ENCODE measurements around the gene PCDH9.
"Not testable (repeated sequence)": the region's sequence is repeated elsewhere in the genome, so short reads cannot be mapped to it uniquely, and the experiment has no call there.

Gene PCDH9

DNA sequence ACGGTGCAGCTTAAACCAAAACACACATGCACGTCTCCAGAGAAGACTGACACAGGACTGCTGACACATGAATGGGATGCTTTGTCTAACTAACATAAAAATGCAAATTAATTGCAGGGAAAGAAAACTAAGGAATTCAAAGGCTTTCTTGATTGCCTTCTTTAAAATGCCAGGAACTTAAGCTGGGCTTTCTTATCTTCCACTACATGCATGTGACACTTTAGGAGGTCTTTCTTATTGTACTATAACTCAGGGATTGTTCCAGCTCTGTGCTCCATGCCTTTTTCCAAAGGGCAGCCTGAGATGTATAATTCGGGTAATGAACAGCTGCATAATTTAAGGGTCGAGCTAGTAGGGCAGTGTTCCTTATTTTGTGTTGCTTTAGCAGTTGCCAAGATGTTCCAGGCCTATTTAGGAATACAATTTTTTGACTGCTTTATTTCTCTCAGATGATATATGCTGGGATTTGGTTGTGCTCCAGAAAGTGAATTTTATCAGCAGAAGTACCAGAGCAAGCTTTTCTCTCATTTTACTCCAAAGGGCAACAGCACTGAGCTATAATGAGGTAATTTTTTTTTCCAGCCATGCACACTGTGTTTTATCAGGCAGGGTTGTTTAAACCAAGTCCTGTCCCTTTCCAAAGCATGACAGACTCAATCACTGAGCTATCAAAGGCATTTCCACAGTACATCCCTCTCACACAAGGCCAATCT is 885.2 kb downstream of the PCDH9 start:
- DNase-seq (ENCODE audit: low read depth in 2 of 2) = no peak

DNA sequence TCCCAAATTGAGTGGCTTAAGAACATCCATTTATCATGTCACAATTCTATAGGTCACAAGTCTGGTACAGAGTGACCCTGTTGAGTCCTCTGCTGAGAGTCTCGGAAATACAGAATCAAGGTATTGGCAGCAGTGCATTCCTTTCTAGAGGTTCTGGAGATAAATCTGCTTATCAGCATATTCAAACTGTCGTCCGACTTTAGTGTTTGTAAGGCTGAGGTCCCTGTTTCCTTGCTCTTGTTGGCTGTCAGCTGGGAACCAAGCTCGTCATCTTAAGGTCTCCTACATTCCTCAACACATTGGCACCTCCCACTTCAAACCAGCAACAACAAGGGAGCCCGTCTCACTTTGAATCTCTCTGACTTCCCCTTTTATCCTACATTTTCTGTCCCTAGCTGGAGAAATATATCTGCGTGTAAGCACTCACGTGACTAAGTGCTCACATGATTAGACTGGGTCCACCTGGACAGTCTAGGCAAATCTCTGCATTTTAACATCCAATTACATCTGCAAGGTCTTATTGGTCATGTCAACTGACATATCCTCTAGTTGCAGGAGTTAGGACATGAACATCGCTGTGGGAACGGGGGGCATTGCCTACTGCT is 886.8 kb downstream of the PCDH9 start:
- DNase-seq (ENCODE audit: low read depth in 2 of 2) = no peak

DNA sequence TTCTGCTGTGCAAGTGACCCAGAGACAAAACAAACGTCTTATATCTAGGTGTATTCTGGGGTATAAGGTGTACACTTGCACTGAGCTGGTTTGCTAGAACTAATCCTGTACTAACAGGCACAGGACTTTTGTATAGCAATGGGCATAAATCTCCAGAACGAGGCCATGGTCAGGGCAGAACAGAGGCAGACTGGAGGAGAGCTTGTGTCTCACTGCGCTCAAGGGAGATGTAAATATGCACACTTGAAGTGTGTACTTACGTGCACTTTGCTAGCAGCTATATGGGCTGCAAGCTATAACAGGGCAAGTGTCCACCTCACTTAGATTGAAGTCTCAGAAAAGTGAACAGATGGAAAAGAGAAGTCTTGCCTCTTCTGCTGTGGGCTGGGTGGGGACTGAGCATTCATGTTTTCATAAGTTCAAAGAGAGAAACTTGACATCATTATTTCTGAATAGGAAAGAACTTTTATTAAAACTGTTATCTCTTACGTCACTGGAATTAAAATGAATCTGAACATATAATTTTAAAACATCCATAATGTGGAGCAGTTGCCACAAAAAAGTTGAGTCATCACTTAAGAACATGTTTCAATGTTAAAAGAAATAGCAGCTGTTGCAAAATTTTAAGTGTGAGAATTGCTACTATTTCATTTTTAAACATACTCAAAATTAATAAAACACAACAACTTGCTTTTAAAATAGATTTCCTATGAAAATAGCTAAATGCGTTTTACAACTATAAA is 888.3 kb downstream of the PCDH9 start:
- DNase-seq (ENCODE audit: low read depth in 2 of 2) = no peak

DNA sequence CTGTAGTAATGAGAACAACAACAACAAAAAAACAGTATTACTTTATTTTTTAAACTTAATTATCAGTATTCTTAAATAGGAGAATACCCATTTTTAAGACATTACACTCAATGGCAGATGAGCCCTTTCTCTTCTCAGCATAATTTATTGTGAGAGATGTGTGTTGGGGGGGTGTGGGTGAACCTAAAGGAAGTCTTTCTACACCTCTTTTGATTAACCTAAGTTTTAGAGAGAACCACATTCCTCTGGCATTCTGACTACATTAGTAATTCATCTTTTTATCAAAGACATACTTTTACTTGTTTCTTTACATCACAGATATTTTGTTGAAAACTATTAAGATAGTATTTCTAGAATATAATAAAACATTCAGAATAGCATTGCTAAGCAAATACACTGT is 890.9 kb downstream of the PCDH9 start:
- DNase-seq (ENCODE audit: low read depth in 2 of 2) = no peak

DNA sequence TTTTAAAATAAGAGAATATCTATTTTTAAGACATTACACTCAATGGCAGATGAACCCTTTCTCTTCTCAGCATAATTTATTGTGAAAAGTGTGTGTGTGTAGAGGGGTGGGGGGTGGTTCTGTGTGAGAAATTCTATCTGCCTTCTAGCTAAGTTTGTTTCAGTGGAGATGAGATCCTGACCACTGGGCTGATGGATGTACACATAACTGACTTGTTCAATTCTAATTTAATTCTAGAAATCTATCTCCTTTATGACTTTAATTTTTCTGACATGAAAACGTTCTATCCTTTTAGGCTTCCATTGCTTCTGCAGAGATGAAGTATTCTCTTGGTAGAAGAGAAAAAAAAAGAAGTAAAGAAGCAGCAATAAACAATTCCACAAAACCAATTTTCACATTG is 891.6 kb downstream of the PCDH9 start:
- no peak for DNase-seq (ENCODE audit: low read depth in 2 of 2)

DNA sequence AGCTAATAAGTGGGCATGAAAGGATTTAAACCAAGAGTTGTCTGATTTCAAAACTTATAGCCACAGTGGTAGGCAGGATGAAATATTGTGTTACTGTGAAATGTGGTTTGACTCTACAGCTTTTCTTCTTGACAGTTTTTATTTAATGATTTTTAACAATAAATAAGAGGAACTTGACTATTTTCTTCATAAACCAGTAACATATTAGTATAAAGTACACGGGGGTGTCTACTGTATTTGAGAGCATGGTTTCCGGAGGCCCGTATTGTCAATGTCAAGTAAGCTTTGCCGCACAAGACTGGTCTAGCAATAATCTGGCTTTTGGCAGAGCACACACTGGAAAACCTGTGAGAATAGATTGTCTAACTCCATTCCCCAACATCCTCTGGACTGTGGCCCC is 894.5 kb downstream of the PCDH9 start:
- DNase-seq (ENCODE audit: low read depth in 2 of 2) = no peak

DNA sequence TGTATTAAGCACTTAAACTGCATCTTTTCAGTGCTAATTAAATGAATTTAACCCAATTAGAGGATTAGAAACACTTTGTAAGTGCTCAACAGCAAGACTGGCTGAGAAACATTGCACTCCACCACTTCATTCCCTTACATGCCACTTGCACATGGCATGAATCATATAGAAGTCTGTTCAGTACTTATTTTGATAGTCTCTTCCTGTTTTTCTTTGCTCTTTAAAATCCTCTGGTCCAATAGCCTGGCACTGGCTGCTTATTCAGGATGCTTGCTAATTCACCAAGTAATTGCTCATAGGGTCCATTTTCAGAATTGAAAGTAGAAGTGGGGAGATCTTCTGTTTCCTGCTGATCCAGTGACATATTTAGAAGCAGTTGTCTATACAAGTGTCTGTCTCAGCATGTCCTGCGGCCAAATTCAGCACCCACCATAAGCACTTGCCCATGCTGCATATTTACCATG is 900.1 kb downstream of the PCDH9 start:
- DNase-seq (ENCODE audit: low read depth in 2 of 2) = no peak

DNA sequence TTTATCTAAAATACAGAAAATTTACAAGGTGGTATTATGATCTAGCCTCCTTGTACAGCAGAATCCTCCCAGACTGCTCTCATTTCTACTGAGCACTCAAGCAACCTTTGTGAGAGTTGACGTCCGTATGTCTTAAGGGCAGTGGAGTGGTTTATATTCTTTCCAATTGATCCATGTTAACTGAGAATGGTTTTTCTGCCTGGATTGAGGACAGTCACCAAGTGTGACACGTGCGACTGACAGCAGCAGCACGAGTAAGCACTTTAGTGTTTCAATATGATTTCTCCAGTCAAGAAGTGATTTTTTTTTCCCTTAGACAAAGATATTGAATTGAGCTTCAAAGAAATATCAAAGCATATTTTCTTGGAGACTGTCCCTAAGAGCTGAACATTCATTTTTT is 901.7 kb downstream of the PCDH9 start:
- no peak for DNase-seq (ENCODE audit: low read depth in 2 of 2)

DNA sequence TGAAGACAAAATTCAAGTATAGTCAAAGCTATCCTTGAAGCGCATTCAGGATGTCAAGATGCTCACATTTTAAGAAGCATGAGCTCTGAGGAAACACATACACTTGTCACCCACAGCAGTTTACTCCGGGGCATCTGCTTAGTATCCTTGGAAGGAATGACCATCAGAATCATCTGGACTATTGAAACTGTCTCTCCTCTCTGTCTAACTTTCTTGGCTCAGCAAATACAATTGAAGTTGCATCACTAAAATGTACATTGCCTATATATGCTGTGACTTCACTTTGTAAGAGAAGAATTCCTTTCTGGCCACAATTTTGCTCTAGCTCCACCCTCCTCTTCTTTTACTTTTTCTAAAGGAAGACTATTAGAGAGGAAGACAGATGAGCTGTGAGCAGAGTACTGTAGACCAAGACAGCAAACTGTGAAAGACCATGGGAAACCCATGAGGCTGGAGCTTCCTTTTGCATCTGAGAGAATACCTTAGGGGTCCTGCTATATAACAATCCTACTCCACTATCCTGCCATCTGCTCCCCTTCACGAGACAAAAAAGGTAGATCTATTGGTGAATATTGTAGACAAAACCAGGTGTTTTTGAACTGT is 906.3 kb downstream of the PCDH9 start:
- no peak for DNase-seq (ENCODE audit: low read depth in 2 of 2)

DNA sequence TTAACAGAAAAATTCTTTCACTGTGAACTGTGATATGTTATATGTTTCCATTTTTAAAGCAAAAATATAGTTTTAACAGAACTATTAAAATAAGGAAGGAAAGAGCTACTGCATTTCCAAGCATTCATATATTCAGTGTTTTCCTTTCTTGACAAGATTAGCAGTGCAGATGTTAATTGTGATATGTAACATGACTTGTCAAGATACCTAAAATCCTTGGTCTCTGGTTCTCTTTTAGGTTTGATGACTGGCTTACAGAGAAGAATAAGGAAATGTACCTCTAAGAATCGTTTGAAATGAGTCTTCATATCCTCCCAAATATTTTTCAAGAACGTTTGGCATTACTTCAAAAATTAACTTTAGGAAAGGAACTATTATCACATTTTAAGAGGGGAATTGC is 907.2 kb downstream of the PCDH9 start:
- no peak for DNase-seq (ENCODE audit: low read depth in 2 of 2)

DNA sequence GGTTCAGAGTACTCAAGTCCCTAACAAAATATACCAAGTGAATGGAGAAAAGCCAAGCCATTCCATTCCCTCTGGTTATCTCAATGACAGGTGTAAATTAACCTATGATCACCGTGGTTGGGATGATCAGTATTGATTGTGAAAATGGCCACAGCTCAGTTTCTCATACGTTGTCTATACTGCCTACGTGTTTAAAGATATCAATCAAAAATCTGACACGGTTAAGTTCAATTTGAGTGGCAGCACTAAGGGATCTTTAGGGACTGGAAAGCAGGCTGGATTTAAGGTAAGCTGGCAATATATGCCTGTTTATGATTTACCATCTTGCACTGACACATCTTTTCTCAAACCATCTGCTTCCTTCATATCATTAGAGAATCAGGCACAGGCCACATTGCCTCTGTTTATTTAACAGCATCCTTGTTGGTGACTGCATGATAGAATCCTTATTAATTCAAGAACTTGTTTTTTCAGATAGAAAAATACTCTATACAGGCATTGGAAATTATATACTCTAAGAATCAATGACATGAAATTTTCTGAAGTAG is 907.9 kb downstream of the PCDH9 start:
- DNase-seq (ENCODE audit: low read depth in 2 of 2) = no peak

DNA sequence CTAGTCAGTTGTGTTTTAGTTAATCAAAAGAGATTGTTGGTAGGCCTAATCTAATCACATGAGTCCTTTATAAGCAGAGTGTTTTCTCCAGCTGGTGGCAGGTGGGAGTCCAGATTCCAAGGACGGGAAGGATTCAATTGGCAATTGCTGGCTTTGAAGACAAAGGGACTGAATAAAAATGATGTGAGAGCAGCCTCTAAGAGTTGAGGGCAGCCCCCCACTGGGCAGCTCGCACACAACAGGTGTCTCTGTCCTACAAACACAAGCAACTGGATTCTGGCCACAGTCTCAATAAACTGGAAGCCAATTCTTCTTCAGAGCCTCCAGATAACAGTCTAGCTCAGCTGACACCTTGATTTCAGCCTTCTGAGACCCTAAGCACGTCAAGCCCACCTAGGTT is 915.2 kb downstream of the PCDH9 start:
- no peak for DNase-seq (ENCODE audit: low read depth in 2 of 2)

DNA sequence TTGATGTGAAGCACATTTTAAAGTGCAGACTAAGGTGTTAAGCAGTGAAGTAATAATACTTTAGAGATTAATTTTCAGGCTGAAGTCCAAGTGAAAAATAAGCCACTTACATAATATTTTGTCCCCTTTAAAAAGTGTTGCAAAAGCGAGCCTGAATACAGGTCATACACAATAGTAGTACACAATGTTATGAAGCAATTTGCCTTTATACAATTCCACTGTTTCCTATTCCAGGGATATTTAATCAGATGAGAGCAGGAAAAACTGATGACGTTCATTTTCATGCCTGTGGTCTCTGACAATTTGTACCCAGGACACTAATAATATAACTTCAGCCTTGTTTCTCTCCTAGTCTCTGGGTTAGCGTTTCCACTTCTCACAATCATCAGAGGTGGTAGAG is 916.7 kb downstream of the PCDH9 start:
- DNase-seq (ENCODE audit: low read depth in 2 of 2) = no peak

DNA sequence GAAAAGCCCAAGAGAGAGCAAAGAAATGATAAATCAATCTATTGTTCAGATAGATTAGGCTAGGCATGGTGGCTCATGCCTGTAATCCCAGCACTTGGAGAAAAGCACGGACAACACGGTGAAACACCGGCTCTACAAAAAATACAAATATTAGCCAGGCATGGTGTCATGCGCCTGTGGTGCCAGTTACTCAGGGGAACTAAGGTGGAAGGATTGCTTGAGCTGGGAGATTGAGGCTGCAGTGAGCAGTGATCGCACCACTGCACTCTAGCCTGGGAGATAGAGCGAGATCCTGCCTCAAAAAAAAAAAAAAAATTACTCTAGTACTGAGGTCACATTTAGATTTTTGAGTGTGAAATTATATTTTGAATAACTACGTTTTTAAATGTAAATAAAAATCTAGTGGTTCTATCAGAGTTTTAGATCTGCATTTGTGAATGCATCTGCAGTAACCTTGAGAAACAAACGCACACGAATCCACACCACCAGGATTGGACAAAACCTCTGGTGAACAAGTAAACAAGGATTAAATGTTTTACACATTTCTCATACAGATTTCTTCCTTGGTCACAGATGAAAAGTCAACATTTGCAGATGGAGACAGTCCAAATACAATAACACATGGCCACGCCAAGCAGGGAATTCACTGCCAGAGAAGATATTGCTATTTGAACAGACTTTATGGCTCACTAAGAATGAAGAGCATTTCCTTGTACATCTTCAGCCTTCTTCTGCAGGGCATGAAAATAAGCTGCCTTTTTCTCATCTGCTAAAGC is 917.6 kb downstream of the PCDH9 start:
- no peak for DNase-seq (ENCODE audit: low read depth in 2 of 2)

DNA sequence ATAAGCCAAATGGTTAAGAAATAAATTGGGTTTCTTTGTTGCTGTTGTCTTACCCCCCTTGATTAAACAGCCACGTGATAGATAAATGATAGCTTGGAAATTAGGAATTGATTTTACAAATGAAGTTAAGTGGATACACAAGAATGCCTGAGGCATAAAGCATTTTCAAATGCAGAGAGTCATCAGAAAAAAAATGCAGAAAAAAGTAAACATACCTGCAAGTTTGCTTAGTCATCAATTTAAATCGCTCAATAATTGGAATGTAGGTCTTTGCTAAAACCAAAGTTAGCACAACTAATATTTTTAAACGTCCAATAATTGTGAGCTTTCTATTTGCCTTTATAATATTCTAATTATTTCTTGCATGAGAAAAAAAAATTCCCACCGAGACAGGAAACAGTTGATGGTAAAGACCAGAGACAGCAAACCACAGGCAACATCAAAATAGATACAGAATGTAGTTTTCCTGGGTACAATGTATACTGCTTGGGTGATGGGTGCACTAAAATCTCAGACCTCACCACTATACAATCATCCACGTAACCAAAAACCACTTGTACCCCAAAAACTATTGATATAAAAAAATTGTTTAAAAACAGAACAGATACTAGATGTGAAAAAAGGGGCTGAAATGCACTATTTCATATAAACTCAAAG is 924.0 kb downstream of the PCDH9 start:
- DNase-seq (ENCODE audit: low read depth in 2 of 2) = no peak

DNA sequence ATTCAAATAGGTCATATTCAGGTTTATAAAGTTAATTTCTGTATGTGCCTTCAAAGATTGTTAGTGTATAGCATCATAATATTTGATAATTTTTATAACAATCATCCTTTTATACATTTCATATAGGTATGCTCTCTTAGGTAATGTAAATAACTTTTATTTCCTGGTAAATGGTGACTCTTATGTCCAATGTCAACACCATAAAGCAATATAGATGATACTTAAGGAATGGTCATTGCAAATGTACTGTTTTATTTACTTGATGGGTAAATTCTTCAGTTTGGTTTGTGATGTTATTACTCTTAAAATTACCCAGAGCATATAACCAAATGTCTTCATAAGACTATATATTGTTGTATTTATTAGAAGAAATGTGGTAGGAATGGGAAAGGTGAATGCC is 928.7 kb downstream of the PCDH9 start:
- no peak for DNase-seq (ENCODE audit: low read depth in 2 of 2)

DNA sequence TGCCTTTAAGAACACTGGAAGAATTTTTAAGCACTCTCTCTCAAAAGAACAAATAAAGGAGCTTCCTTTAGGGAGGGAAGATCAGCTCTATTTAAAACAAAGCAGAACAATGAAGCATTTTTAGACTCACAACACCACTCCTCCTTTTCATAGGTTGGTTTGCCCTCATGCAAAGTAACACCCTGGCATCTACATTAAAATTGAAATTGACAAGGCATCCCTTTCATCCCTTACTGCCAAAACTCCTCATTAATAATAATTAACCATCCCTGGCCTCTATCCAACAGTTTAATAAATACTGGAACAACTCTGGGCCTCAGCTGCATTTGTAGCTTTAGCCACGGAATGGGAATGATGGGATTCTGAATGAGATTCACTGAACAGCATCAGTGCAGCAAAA is 929.1 kb downstream of the PCDH9 start:
- no peak for DNase-seq (ENCODE audit: low read depth in 2 of 2)

DNA sequence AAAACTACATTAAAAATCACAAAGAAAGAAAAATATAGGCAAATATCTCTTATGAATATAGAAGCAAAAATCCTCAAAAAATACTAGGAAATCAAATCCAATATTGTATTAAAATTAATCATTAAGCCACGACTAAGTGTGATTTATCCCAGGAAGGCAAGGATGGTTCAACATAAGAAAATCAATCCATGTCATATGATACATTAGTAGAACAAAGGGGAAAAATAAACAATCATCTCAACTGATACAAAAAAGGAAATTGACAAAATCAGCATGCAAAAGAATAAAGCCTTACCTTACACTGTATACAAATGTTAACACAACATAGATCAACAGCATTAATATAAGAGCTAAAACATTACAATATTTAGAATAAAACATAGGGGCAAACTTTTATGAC is 933.3 kb downstream of the PCDH9 start:
- no peak for DNase-seq (ENCODE audit: low read depth in 2 of 2)

DNA sequence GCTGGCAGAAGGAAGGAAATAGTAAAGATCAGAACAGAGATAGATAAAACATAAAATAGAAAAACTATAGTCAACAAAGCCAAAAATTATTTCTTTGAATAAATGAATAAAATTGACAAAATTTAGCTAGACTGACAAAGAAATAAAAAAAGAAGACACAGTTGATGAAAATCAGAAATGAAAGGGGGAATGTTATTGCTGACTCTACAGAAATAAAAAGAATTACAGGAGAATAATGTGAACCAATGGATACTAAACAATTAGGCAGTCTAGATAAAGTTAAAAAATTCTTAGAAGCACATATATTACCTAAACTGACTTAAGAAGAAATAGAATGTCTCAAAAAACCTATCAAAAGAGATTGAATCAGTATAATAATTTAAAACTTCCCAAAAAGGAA is 933.8 kb downstream of the PCDH9 start:
- no peak for DNase-seq (ENCODE audit: low read depth in 2 of 2)

DNA sequence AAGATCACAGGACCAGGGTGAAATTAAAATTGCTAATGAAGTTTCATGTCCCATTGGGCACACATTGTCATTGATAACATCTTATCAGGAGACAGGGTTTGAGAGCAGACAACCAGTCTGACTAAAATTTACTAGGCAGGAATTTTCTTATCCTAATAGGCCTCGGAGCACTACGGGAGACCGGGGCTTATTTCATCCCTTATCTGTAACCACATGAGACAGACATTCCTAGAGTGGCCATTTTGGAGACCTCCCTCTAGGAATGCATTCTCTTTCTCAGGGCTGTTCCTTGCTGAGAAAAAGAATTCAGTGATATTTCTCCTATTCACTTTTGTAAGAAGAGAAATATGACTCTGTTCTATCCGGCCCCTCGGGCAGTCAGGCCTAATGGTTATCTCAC is 943.3 kb downstream of the PCDH9 start:
- not testable (repeated sequence) for DNase-seq (ENCODE audit: low read depth in 2 of 2)

DNA sequence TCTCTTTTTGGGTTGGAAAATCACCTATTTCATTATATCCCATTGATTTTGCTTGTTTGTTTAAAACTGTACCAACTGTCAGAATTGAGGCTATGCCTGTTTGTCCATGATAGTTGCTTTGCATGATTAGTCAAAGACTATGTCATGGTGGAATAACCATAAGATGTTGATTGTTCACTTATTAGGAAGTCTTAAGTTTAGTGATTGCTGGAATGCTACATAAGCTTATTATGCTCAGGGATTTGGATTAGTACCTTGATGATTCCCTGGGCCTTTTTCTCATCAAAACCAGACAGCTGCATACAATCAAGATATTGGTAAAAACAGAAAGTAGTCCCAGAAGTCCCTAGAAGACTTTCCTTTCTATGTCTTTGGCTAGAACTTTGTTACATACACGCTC is 954.7 kb downstream of the PCDH9 start:
- no peak for DNase-seq (ENCODE audit: low read depth in 2 of 2)

Measured in stimulated activated CD8-positive, alpha-beta memory T cell treated with anti-CD3 and anti-CD28 coated beads, Interleukin-2, amount 100 ng/mL, for 48 hours (primary cell).